Measurements from ENCODE around the gene SLC25A27. TPM values are rescaled to one million over a fixed set of nuclear protein-coding genes. Genes with fewer than 3 reads are reported as not detected.

Gene SLC25A27, protein sequence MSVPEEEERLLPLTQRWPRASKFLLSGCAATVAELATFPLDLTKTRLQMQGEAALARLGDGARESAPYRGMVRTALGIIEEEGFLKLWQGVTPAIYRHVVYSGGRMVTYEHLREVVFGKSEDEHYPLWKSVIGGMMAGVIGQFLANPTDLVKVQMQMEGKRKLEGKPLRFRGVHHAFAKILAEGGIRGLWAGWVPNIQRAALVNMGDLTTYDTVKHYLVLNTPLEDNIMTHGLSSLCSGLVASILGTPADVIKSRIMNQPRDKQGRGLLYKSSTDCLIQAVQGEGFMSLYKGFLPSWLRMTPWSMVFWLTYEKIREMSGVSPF
- 3.1 TPM in 2 replicates for total RNA-seq

DNA sequence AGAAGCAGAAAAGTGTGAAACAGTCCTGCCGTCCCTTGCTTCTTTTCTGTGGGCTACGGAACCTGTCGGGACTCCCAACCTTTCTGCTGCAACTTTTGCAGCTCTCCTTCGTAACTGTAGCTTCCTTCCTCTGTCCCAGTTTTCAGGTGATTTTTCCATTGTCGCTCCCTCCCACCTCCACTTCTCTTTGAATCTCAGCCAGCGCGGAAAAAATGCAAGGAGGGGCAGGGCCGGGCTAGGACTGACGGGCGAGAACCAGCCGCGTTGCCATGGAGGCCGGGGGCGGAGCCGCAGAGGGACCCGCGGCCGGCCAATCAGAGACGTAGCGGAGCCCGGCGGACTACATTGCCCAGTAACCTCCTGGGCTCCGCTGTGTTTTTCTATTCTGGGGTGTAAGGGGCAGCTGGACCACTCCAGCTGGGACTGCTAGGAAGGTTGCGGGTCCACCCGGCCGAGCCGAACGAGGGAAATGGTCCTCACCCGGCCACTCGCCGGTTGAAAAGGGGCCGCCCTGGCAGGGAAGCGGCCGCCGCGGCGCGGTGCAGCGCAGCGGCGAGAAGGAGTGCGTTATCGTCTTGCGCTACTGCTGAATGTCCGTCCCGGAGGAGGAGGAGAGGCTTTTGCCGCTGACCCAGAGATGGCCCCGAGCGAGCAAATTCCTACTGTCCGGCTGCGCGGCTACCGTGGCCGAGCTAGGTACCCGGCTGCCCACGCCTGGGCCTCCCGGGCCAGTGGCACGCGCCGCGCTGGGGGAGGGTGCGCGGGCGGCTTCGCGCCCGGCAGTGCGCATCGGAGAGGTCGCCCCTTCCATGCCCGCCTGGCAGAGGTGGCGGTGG, at the start of gene SLC25A27, which contains the start of gene CYP39A1:
Gene SLC25A27, plus strand, starts transcription at position 373 of the 836 bp plus-strand sequence. Its CDS starts 218 bp downstream, at position 591.
Gene CYP39A1, minus strand, starts transcription at position 216 of the 836 bp plus-strand sequence. CDS start 236 bp downstream, outside the sequence.

DNA sequence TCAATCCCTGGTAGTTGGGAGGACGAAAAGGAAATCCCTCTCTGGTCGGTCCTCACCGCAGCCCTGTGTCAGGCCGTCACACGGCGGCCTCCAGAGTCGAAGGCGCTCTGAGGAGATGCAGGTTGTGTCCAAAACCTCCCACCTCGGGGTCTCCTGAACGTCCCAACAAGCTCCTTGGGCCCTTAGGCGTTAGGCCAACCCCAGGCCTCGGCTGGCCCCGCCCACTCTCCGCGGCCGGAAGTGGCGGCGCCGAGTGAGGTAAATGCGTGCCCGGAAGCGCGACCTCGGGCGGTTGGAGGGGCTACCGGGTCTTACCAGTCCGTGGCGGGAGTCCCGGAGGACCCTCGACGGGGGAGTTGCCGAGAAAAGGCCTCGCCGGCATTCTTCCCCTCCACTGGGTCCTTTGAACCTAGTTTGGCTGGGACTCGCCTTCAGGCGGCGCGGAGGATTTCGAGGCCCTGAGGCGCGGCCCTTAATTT, 34.9 kb downstream of the SLC25A27 start, which contains the start of gene TDRD6:
Gene TDRD6, plus strand, starts transcription at position 267 of the 479 bp plus-strand sequence. CDS start 244 bp downstream, outside the sequence.

Other genes starting within 250 kb of the SLC25A27 start
- not detected in 2 replicates for gene RCAN2, start 161.5 kb upstream of the SLC25A27 start, total RNA-seq
- 1.8 and 2.4 TPM in 2 replicates for gene CYP39A1, start 157 bp upstream of the SLC25A27 start, total RNA-seq
- gene TDRD6, start 34.9 kb downstream of the SLC25A27 start, total RNA-seq = under 0.01 TPM in 1 of 2 replicates, not detected in the other
- 0.51 and 1.2 TPM in 2 replicates for gene PLA2G7, start 82.4 kb downstream of the SLC25A27 start, total RNA-seq
- not detected in 2 replicates for gene ANKRD66, start 94.0 kb downstream of the SLC25A27 start, total RNA-seq
- gene MEP1A, start 140.4 kb downstream of the SLC25A27 start, total RNA-seq = 0.14 and 0.21 TPM in 2 replicates

Data from airway epithelial cell (primary cell).